Esophagus muscularis mucosa (tissue), 2 donors: ENCODE results near the gene RAB29.

Experiments used
- POLR2A ChIP-seq: fragments of 450-650 bp; IDR thresholded peaks from one replicate; pipeline ENCODE4 v1.6.1; 2017; ENCODE audit warnings: antibody characterized with exemption, moderate library complexity, mild to moderate bottlenecking, low read depth
- POLR2AphosphoS5 ChIP-seq, 2 donors: sonication (generic); formaldehyde crosslinking; IDR thresholded peaks; one replicate each; pipeline ENCODE4 v1.6.1; 2017; ENCODE audit warnings: antibody characterized with exemption in 2 of 2

DNA sequence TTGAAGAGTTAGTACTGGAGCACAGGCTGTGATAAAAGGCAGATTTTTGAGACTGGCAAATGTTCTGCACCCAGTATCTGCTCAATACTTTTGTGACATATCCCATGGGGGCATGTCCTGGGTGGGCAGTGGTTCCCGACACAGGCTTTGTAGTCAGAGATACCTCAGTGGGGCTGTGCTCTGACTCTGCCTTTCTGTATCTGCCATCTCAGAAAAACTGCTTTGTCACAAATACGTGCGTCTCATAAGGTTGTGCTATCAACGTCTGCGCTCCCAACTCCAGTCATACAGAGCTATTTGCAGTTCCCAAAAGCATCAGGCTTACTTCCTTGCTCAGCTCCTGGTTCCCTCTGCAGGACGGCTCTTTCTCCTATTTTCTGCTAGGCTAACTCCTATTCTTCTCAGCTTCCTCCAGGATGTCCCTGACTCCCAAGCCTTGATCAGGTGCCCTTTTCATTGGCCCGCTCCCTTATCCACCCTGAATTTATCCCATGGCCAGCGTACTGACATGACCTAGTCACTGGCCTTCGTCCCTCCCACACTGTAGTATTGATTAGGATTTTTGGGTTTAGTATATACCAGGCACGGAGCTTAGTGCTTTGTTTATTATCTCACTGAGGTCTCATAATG is 12.1 kb upstream of the RAB29 start:
- no peak for TF ChIP-seq POLR2A
- TF ChIP-seq POLR2AphosphoS5 (IDR thresholded peaks at IDR 0.05) = no peak
